ENCODE results near the gene UGT1A7.
"Not testable (repeated sequence)": the region's sequence is repeated elsewhere in the genome, so short reads cannot be mapped to it uniquely, and the experiment has no call there.

Gene UGT1A7

GRCh38 chr2:233643128-233643527 is 38.6 kb upstream of the UGT1A7 start:
- Histone ChIP-seq H3K4me1 (ENCODE audit: low read length) (no peaks in the 10 kb centered on the region), H3K9me3 (ENCODE audit: insufficient read depth, low read length) (no peaks in the 10 kb centered on the region), H3K27ac (ENCODE audit: low read length) (no peak overlapping the region), H3K79me2 (ENCODE audit: low read length) (no peaks in the 10 kb centered on the region), H3K4me3 (ENCODE audit: low read length) (no peak overlapping the region), H3K4me2 (ENCODE audit: low read length) (no peak overlapping the region), H3K9ac (ENCODE audit: low read length) (no peak overlapping the region), H3K27me3 (ENCODE audit: low read depth, low read length) (no peaks in the 10 kb centered on the region), H3K36me3 (replicated peaks; ENCODE audit: low read depth, low read length) (no peaks in the 10 kb centered on the region), H2AFZ (ENCODE audit: low read depth, low read length) (no peak overlapping the region), H4K20me1 (ENCODE audit: insufficient read depth, low read length) (no peaks in the 10 kb centered on the region)
- TF ChIP-seq CTCF (IDR thresholded peaks at IDR 0.05; ENCODE audit: low read depth, low read length) = 0 out of 2 replicates have a peak, but pooled peaks have one; percentile 8
- no peak for TF ChIP-seq EZH2phosphoT487 (IDR thresholded peaks at IDR 0.05; ENCODE audit: low read depth)

GRCh38 chr2:233646033-233646432 is 35.7 kb upstream of the UGT1A7 start:
- not testable (repeated sequence) for H3K4me1 ChIP-seq (ENCODE audit: low read length); H3K27ac ChIP-seq (ENCODE audit: low read length); H3K79me2 ChIP-seq (ENCODE audit: low read length); H3K4me3 ChIP-seq (ENCODE audit: low read length); H3K4me2 ChIP-seq (ENCODE audit: low read length); H3K27me3 ChIP-seq (ENCODE audit: low read depth, low read length); H3K9me3 ChIP-seq (ENCODE audit: insufficient read depth, low read length); H2AFZ ChIP-seq (ENCODE audit: low read depth, low read length); H3K9ac ChIP-seq (ENCODE audit: low read length); H4K20me1 ChIP-seq (ENCODE audit: insufficient read depth, low read length); H3K36me3 ChIP-seq (replicated peaks; ENCODE audit: low read depth, low read length)

- no peak for TF ChIP-seq CTCF (IDR thresholded peaks at IDR 0.05; ENCODE audit: low read depth, low read length)
- TF ChIP-seq EZH2phosphoT487 (IDR thresholded peaks at IDR 0.05; ENCODE audit: low read depth) = no peak
- Histone ChIP-seq H3K9me3 (ENCODE audit: insufficient read depth, low read length) (no peaks in the 10 kb centered on the region), H3K27ac (ENCODE audit: low read length) (no peak overlapping the region)
Observed at GRCh38 chr2:233650981-233651380, 30.7 kb upstream of the UGT1A7 start.

GRCh38 chr2:233651430-233651829 is 30.3 kb upstream of the UGT1A7 start:
- H3K4me2 ChIP-seq (ENCODE audit: low read length) = no peak overlapping the region
- H3K36me3 ChIP-seq (replicated peaks; ENCODE audit: low read depth, low read length) = no peaks in the 10 kb centered on the region
- H3K4me3 ChIP-seq (ENCODE audit: low read length) = no peak overlapping the region
- H3K79me2 ChIP-seq (ENCODE audit: low read length) = no peaks in the 10 kb centered on the region
- H3K27me3 ChIP-seq (ENCODE audit: low read depth, low read length) = no peaks in the 10 kb centered on the region
- no peak overlapping the region for H3K9ac ChIP-seq (ENCODE audit: low read length)
- no peak overlapping the region for H2AFZ ChIP-seq (ENCODE audit: low read depth, low read length)
- H4K20me1 ChIP-seq (ENCODE audit: insufficient read depth, low read length) = no peaks in the 10 kb centered on the region
- no peaks in the 10 kb centered on the region for H3K4me1 ChIP-seq (ENCODE audit: low read length)
- no peak overlapping the region for H3K27ac ChIP-seq (ENCODE audit: low read length)
- TF ChIP-seq CTCF (IDR thresholded peaks at IDR 0.05; ENCODE audit: low read depth, low read length) (no peak), EZH2phosphoT487 (IDR thresholded peaks at IDR 0.05; ENCODE audit: low read depth) (no peak)
- H3K9me3 ChIP-seq (ENCODE audit: insufficient read depth, low read length) = no peaks in the 10 kb centered on the region

More at GRCh38 chr2:233650981-233651380, 30.7 kb upstream of the UGT1A7 start:
- Histone ChIP-seq H3K4me2 (ENCODE audit: low read length) (no peak overlapping the region), H2AFZ (ENCODE audit: low read depth, low read length) (no peak overlapping the region), H3K36me3 (replicated peaks; ENCODE audit: low read depth, low read length) (no peaks in the 10 kb centered on the region), H3K4me1 (ENCODE audit: low read length) (no peaks in the 10 kb centered on the region), H4K20me1 (ENCODE audit: insufficient read depth, low read length) (no peaks in the 10 kb centered on the region), H3K9ac (ENCODE audit: low read length) (no peak overlapping the region), H3K79me2 (ENCODE audit: low read length) (no peaks in the 10 kb centered on the region), H3K4me3 (ENCODE audit: low read length) (no peak overlapping the region), H3K27me3 (ENCODE audit: low read depth, low read length) (no peaks in the 10 kb centered on the region)

- TF ChIP-seq CTCF (IDR thresholded peaks at IDR 0.05; ENCODE audit: low read depth, low read length) (no peak), EZH2phosphoT487 (IDR thresholded peaks at IDR 0.05; ENCODE audit: low read depth) (no peak)
- H3K9me3 ChIP-seq (ENCODE audit: insufficient read depth, low read length) = no peaks in the 10 kb centered on the region
- no peaks in the 10 kb centered on the region for H3K4me1 ChIP-seq (ENCODE audit: low read length)
- H3K4me2 ChIP-seq (ENCODE audit: low read length) = no peak overlapping the region
- no peaks in the 10 kb centered on the region for H4K20me1 ChIP-seq (ENCODE audit: insufficient read depth, low read length)
- no peaks in the 10 kb centered on the region for H3K79me2 ChIP-seq (ENCODE audit: low read length)
- no peak overlapping the region for H3K27ac ChIP-seq (ENCODE audit: low read length)
- no peak overlapping the region for H3K4me3 ChIP-seq (ENCODE audit: low read length)
- no peak overlapping the region for H3K9ac ChIP-seq (ENCODE audit: low read length)
- no peak overlapping the region for H2AFZ ChIP-seq (ENCODE audit: low read depth, low read length)
- H3K36me3 ChIP-seq (replicated peaks; ENCODE audit: low read depth, low read length) = no peaks in the 10 kb centered on the region
- H3K27me3 ChIP-seq (ENCODE audit: low read depth, low read length) = no peaks in the 10 kb centered on the region
Observed at GRCh38 chr2:233654501-233654900, 27.2 kb upstream of the UGT1A7 start.
